GM10266 (cell line): ENCODE results near the gene GTF3C4.

Experiments
- DNase-seq: peaks from one replicate; pipeline ENCODE4 v3.0.0; 2012; ENCODE audit errors: extremely low spot score
- CTCF ChIP-seq: IDR thresholded peaks from 2 replicates; pipeline ENCODE4 v1.5.1; 2012; ENCODE audit warnings: mild to moderate bottlenecking, low read depth; ENCODE audit not compliant: control insufficient read depth, insufficient read depth; ENCODE audit errors: missing control alignments

The GTF3C4 gene

GRCh38 chr9:132690696-132691095, 20.4 kb downstream of the GTF3C4 start:
- TF ChIP-seq CTCF, result no peak
- DNase-seq, result no peak

GRCh38 chr9:132694144-132694543, 23.9 kb downstream of the GTF3C4 start:
- no peak for DNase-seq
- no peak for TF ChIP-seq CTCF

- no peak for TF ChIP-seq CTCF
- no peak for DNase-seq
These were observed 27.0 kb downstream of the GTF3C4 start for GRCh38 chr9:132697230-132697629.

GRCh38 chr9:132698989-132699388, 28.7 kb downstream of the GTF3C4 start:
- TF ChIP-seq CTCF, result no peak
- DNase-seq, result no peak

- no peak for TF ChIP-seq CTCF
- no peak for DNase-seq
These were observed 29.7 kb downstream of the GTF3C4 start for GRCh38 chr9:132699956-132700355.

- no peak for DNase-seq
- no peak for TF ChIP-seq CTCF
These were observed 32.0 kb downstream of the GTF3C4 start for GRCh38 chr9:132702254-132702653.

- no peak for TF ChIP-seq CTCF
These were observed 33.1 kb downstream of the GTF3C4 start for GRCh38 chr9:132703336-132703735.

More at GRCh38 chr9:132703336-132703735, 33.1 kb downstream of the GTF3C4 start:
- DNase-seq, result no peak
